A673 (cell line): ENCODE results near the gene ABHD17B. TPM values are rescaled to one million over a fixed set of nuclear protein-coding genes. Genes with fewer than 3 reads are reported as not detected.

Source experiments
- BruUV-seq: library from RNA; stranded (reverse); fragments of 400-500 nt; replicated peaks from 2 replicates; lab custom pipeline; 2021; lab: Mats Ljungman, UMichigan
- CTCF ChIA-PET: fragments of 300-600 bp; sonication (Branson Sonifier 250); formaldehyde crosslinking; loops from one replicate; lab custom pipeline; 2022; ENCODE audit warnings: antibody characterized with exemption; lab: Charles Lee
- POLR2A ChIA-PET: fragments of 300-600 bp; sonication (Branson Sonifier 250); formaldehyde crosslinking; loops from one replicate; lab custom pipeline; 2022; ENCODE audit warnings: antibody characterized with exemption; ENCODE audit not compliant: low non-redundant PET; lab: Charles Lee
- DNase-seq: peaks from one replicate; pipeline ENCODE4 v3.0.0-alpha.2; 2015; ENCODE audit warnings: low spot score
- H3K27ac ChIP-seq: fragments of 200-600 bp; sonication (generic); 2 replicates; pipeline ENCODE4 v1.5.1; 2016; ENCODE audit warnings: mixed run types, low read depth, mild to moderate bottlenecking, mixed read lengths, antibody characterized with exemption, low read length; ENCODE audit not compliant: poor library complexity, severe bottlenecking
- H3K27me3 ChIP-seq: fragments of 200-600 bp; sonication (generic); replicated peaks from 2 replicates; pipeline ENCODE4 v1.6.1; 2017; ENCODE audit warnings: mixed run types, low read depth, mild to moderate bottlenecking, mixed read lengths, antibody characterized with exemption, low read length; ENCODE audit not compliant: insufficient read depth, poor library complexity
- H3K36me3 ChIP-seq: fragments of 200-600 bp; sonication (generic); 2 replicates; pipeline ENCODE4 v1.6.1; 2016; ENCODE audit warnings: mixed run types, mild to moderate bottlenecking, mixed read lengths, antibody characterized with exemption, low read length; ENCODE audit not compliant: insufficient read depth, poor library complexity, severe bottlenecking
- H3K4me1 ChIP-seq: fragments of 200-600 bp; sonication (generic); 2 replicates; pipeline ENCODE4 v1.6.1; 2017; ENCODE audit warnings: mixed run types, mild to moderate bottlenecking, mixed read lengths, antibody characterized with exemption, low read length; ENCODE audit not compliant: insufficient read depth, poor library complexity, severe bottlenecking
- H3K4me3 ChIP-seq: fragments of 200-600 bp; sonication (generic); 2 replicates; pipeline ENCODE4 v1.5.1; 2016; ENCODE audit warnings: low read depth, mixed run types, mild to moderate bottlenecking, mixed read lengths, low read length; ENCODE audit not compliant: poor library complexity, severe bottlenecking
- H3K9me3 ChIP-seq: fragments of 200-600 bp; sonication (generic); 2 replicates; pipeline ENCODE4 v1.6.1; 2016; ENCODE audit warnings: mixed run types, low read depth, mild to moderate bottlenecking, mixed read lengths, antibody characterized with exemption, low read length; ENCODE audit not compliant: poor library complexity, severe bottlenecking
- CTCF ChIP-seq: fragments of 300-800, 200-600 bp; sonication (generic); conservative IDR thresholded peaks from 2 replicates; pipeline ENCODE4 v1.5.1; 2017; ENCODE audit warnings: low read depth, mild to moderate bottlenecking, antibody characterized with exemption, low read length, moderate library complexity, mixed read lengths
- EZH2 ChIP-seq: fragments of 200-600 bp; sonication (generic); IDR thresholded peaks from 2 replicates; pipeline ENCODE4 v1.6.1; 2017; ENCODE audit warnings: borderline replicate concordance, low read depth, mild to moderate bottlenecking, mixed read lengths, antibody characterized with exemption, low read length; ENCODE audit not compliant: poor library complexity, severe bottlenecking
- intact Hi-C: fragments of 100-400 bp; cut with micrococcal nuclease; formaldehyde crosslinking; loops from one replicate; pipeline ENCODE4 v1.10.0; 2022; ENCODE audit not compliant: unreplicated experiment
- total RNA-seq: library from RNA; stranded (reverse); gene quantifications from 2 replicates; pipeline ENCODE4 v1.2.3, GENCODE V29; 2021

The ABHD17B gene
- total RNA-seq, 1 experiment from 2014 or later: 19.7 TPM

- intact Hi-C loops: no loop called here
- no TSS peak for BruUV-seq
- Histone ChIP-seq H3K27me3 (no peaks in the 10 kb centered on the region), H3K36me3 (no peaks in the 10 kb centered on the region), H3K9me3 (peaks cover 8% of the 10 kb centered on the region), H3K27ac (no peak overlapping the region), H3K4me3 (no peak overlapping the region), H3K4me1 (no peaks in the 10 kb centered on the region)
- ChIA-PET POLR2A (no interaction called here), CTCF (no interaction called here)
- TF ChIP-seq CTCF: no peak
- TF ChIP-seq EZH2: no peak
- DNase-seq: no peak
These were observed 23.6 kb downstream of the ABHD17B start for GRCh38 chr9:71887362-71887761.

- BruUV-seq: no TSS peak
These were observed 24.5 kb downstream of the ABHD17B start for GRCh38 chr9:71886541-71886940.

GRCh38 chr9:71886015-71886414 is 25.0 kb downstream of the ABHD17B start:
- CTCF ChIA-PET: no interaction called here
- BruUV-seq: no TSS peak

More at GRCh38 chr9:71886541-71886940, 24.5 kb downstream of the ABHD17B start:
- TF ChIP-seq CTCF (no peak), EZH2 (no peak)
- no peak for DNase-seq
- Histone ChIP-seq H3K36me3 (no peaks in the 10 kb centered on the region), H3K27ac (no peak overlapping the region), H3K4me3 (no peak overlapping the region), H3K27me3 (no peaks in the 10 kb centered on the region), H3K9me3 (peaks cover 8% of the 10 kb centered on the region), H3K4me1 (no peaks in the 10 kb centered on the region)
- intact Hi-C loops: no loop called here
- POLR2A ChIA-PET: no interaction called here
- CTCF ChIA-PET: no interaction called here

More at GRCh38 chr9:71886015-71886414, 25.0 kb downstream of the ABHD17B start:
- POLR2A ChIA-PET: no interaction called here
- no peaks in the 10 kb centered on the region for H3K36me3 ChIP-seq
- DNase-seq: no peak
- no peak overlapping the region for H3K4me3 ChIP-seq
- TF ChIP-seq CTCF (no peak), EZH2 (no peak)
- H3K27me3 ChIP-seq: no peaks in the 10 kb centered on the region
- peaks cover 12% of the 10 kb centered on the region for H3K9me3 ChIP-seq
- intact Hi-C loops: no loop called here
- H3K27ac ChIP-seq: no peak overlapping the region
- no peaks in the 10 kb centered on the region for H3K4me1 ChIP-seq
